ENCODE results near the gene SSH2. TPM values are rescaled to one million over a fixed set of nuclear protein-coding genes. Genes with fewer than 3 reads are reported as not detected.

SSH2 gene
- total and polyA plus RNA-seq, 9 donors: 4.2 to 13.0 (median 11.8) TPM

DNA sequence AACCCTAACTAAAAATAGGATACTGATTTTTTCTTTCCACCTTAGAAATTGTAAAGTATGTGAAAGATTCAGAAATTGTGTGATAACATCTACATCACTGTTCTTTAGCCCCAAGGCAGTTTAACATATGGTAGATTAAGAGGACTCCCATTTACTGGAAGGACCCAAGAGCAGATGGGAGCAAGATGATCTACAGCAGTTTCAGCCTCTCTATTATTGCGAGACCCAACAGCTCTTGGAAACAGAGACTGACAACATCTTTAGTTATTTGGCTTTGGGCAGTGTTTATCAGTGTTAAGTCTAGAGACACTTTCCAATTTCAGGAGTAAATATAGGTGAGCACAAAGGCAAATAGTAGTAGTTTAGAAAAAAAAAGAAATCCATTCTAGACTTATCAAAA, 182.4 kb downstream of the SSH2 start:
- H3K4me1 ChIP-seq (ENCODE audit: insufficient read depth): no peaks in the 10 kb centered on the region
- H3K27me3 ChIP-seq: no peaks in the 10 kb centered on the region
- intact Hi-C loops (cut with DNase I): no loop called here
- no peak for DNase-seq
- no peak for TF ChIP-seq EP300 (IDR thresholded peaks at IDR 0.05)
- TF ChIP-seq CTCF (IDR thresholded peaks at IDR 0.05): no peak
- TF ChIP-seq POLR2A (IDR thresholded peaks at IDR 0.05): no peak
- H3K4me3 ChIP-seq: no peak overlapping the region
- H3K9me3 ChIP-seq: no peaks in the 10 kb centered on the region
- H3K27ac ChIP-seq: no peak overlapping the region
- 96 to 100% (median 100%) methylated on average over 1 of the region's 1 CpG for WGBS, 3 donors
- no peaks in the 10 kb centered on the region for H3K36me3 ChIP-seq

DNA sequence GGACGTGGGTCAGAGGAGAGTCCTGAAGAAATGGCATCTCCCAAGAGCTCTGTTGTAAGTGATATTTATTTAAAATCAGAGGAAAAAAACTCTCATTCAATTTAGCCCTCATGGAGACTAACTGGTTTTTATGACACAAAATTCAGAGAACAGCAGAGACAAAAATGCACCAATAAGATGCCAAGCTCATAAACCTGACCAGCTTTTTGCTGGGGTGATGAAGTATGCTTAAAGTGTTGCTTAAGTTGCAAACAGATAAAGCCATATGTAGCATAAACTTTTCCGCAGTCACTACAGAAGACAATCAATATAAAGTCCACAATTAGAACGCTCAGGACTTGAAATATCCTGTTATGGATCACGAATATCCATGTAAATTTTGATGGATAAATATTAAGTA, 183.4 kb downstream of the SSH2 start:
- 90 to 92% (median 91%) methylated on average over 4 of the region's 4 CpGs for WGBS, 3 donors
- TF ChIP-seq EP300 (IDR thresholded peaks at IDR 0.05): no peak
- TF ChIP-seq POLR2A (IDR thresholded peaks at IDR 0.05): no peak
- no peak for TF ChIP-seq CTCF (IDR thresholded peaks at IDR 0.05)
- Histone ChIP-seq H3K4me3 (no peak overlapping the region), H3K27me3 (no peaks in the 10 kb centered on the region), H3K36me3 (no peaks in the 10 kb centered on the region), H3K4me1 (ENCODE audit: insufficient read depth) (no peaks in the 10 kb centered on the region), H3K27ac (no peak overlapping the region), H3K9me3 (no peaks in the 10 kb centered on the region)
- DNase-seq: no peak
- intact Hi-C loops (cut with DNase I): no loop called here

GRCh38 chr17:29744121-29744520, 185.9 kb downstream of the SSH2 start:
- TF ChIP-seq POLR2A (IDR thresholded peaks at IDR 0.05) (no peak), EP300 (IDR thresholded peaks at IDR 0.05) (no peak), CTCF (IDR thresholded peaks at IDR 0.05) (no peak)
- DNase-seq: no peak
- 81 to 88% (median 83%) methylated on average over 10 of the region's 10 CpGs for WGBS, 3 donors
- no peaks in the 10 kb centered on the region for H3K4me1 ChIP-seq (ENCODE audit: insufficient read depth)
- intact Hi-C loops (cut with DNase I): no loop called here
- H3K36me3 ChIP-seq: no peaks in the 10 kb centered on the region
- no peaks in the 10 kb centered on the region for H3K27me3 ChIP-seq
- H3K4me3 ChIP-seq: no peak overlapping the region
- no peaks in the 10 kb centered on the region for H3K9me3 ChIP-seq
- H3K27ac ChIP-seq: no peak overlapping the region

DNA sequence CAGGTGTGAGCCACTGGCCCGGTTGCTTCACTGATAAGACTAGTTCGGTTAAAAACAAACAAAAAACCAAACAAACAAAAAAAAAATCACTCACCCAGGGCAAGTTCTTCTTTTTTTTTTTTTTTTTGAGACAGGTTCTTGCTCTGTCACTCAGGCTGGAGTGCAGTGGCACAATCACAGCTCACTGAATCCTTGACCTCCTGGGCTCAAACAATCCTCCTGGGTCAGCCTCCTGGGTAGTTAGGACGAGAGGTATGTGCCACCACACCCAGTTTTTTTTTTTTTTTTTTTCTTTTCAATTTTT, 187.9 kb downstream of the SSH2 start:
- intact Hi-C loops (cut with DNase I): no loop called here
- no peak for DNase-seq
- WGBS, 3 donors: 78 to 82% (median 79%) methylated on average over 3 of the region's 3 CpGs

More for the DNA sequence above, 187.9 kb downstream of the SSH2 start:
- Histone ChIP-seq H3K27me3 (no peaks in the 10 kb centered on the region), H3K4me3 (no peak overlapping the region), H3K4me1 (ENCODE audit: insufficient read depth) (no peaks in the 10 kb centered on the region), H3K27ac (no peak overlapping the region), H3K9me3 (no peaks in the 10 kb centered on the region), H3K36me3 (no peaks in the 10 kb centered on the region)
- TF ChIP-seq CTCF (IDR thresholded peaks at IDR 0.05): no peak
- no peak for TF ChIP-seq POLR2A (IDR thresholded peaks at IDR 0.05)
- no peak for TF ChIP-seq EP300 (IDR thresholded peaks at IDR 0.05)

All from ovary (tissue), 9 donors.